Mesodermal cell (in vitro differentiated cells): ENCODE results near the gene PIAS4.

Experiments used
- H3K27ac ChIP-seq: 2 replicates; pipeline ENCODE4 v1.7.0; 2013; ENCODE audit warnings: mild to moderate bottlenecking, low read depth, low read length, moderate library complexity; ENCODE audit not compliant: severe bottlenecking
- H3K36me3 ChIP-seq: 2 replicates; pipeline ENCODE4 v1.7.1; 2013; ENCODE audit warnings: mild to moderate bottlenecking, low read length, moderate library complexity; ENCODE audit not compliant: control insufficient read depth, insufficient read depth
- H3K4me1 ChIP-seq: one replicate; pipeline ENCODE4 v1.7.1; 2013; ENCODE audit warnings: mild to moderate bottlenecking, low read length; ENCODE audit not compliant: insufficient read depth, control insufficient read depth, poor library complexity, severe bottlenecking
- H3K4me3 ChIP-seq: 2 replicates; pipeline ENCODE4 v1.7.0; 2013; ENCODE audit warnings: low read length, control low read depth, mild to moderate bottlenecking; ENCODE audit not compliant: insufficient read depth, poor library complexity, severe bottlenecking; ENCODE audit errors: extremely low read depth
- H3K9me3 ChIP-seq: 2 replicates; pipeline ENCODE4 v1.7.1; 2013; ENCODE audit warnings: mild to moderate bottlenecking, low read length, moderate library complexity; ENCODE audit not compliant: control insufficient read depth
- WGBS, 2 experiments: methylation state at CpG; one replicate each; pipeline ENCODE4 v1.1.5; 2013; ENCODE audit warnings: missing lambda C conversion rate in 2 of 2; ENCODE audit not compliant: insufficient coverage in 2 of 2; 5-methylcytosine and 5-hydroxymethylcytosine counted together

PIAS4 gene

GRCh38 chr19:4037301-4037949, 29.9 kb downstream of the PIAS4 start:
- Histone ChIP-seq H3K27ac (no peak overlapping the region), H3K4me3 (no peak overlapping the region), H3K9me3 (no peaks in the 10 kb centered on the region), H3K36me3 (peaks cover 59% of the 10 kb centered on the region), H3K4me1 (no peaks in the 10 kb centered on the region)
- WGBS, 2 experiments = 96% methylated on average over 41 to 52 of the region's 54 CpGs

- Histone ChIP-seq H3K27ac (no peak overlapping the region), H3K36me3 (peaks cover 65% of the 10 kb centered on the region), H3K9me3 (no peaks in the 10 kb centered on the region), H3K4me3 (no peak overlapping the region), H3K4me1 (no peaks in the 10 kb centered on the region)
- WGBS, 2 experiments = 96 to 97% methylated on average over 17 to 22 of the region's 33 CpGs
These were observed 30.5 kb downstream of the PIAS4 start for GRCh38 chr19:4038057-4038456.

- Histone ChIP-seq H3K4me3 (no peak overlapping the region), H3K27ac (peak overlapping the region; percentile 29)
These were observed 31.3 kb downstream of the PIAS4 start for GRCh38 chr19:4038661-4039423.

GRCh38 chr19:4042064-4042730, 34.7 kb downstream of the PIAS4 start:
- Histone ChIP-seq H3K9me3 (no peaks in the 10 kb centered on the region), H3K36me3 (peaks cover 49% of the 10 kb centered on the region), H3K4me1 (no peaks in the 10 kb centered on the region), H3K4me3 (no peak overlapping the region), H3K27ac (peak overlapping the region; percentile 10)
- 96 to 97% methylated on average over 13 of the region's 14 CpGs for WGBS, 2 experiments

More at GRCh38 chr19:4038661-4039423, 31.3 kb downstream of the PIAS4 start:
- H3K36me3 ChIP-seq = peaks cover 62% of the 10 kb centered on the region
- no peaks in the 10 kb centered on the region for H3K9me3 ChIP-seq
- 95% methylated on average over 26 to 27 of the region's 40 CpGs for WGBS, 2 experiments
- H3K4me1 ChIP-seq = no peaks in the 10 kb centered on the region

GRCh38 chr19:4042731-4043082, 35.2 kb downstream of the PIAS4 start:
- no peaks in the 10 kb centered on the region for H3K4me1 ChIP-seq
- H3K27ac ChIP-seq = no peak overlapping the region
- 88 to 90% methylated on average over 12 to 14 of the region's 14 CpGs for WGBS, 2 experiments
- H3K9me3 ChIP-seq = no peaks in the 10 kb centered on the region
- H3K36me3 ChIP-seq = peaks cover 44% of the 10 kb centered on the region
- H3K4me3 ChIP-seq = no peak overlapping the region

GRCh38 chr19:4043401-4043800, 35.9 kb downstream of the PIAS4 start:
- no peaks in the 10 kb centered on the region for H3K4me1 ChIP-seq
- WGBS, 2 experiments = 81 to 100% methylated on average over 1 to 3 of the region's 11 CpGs
- H3K9me3 ChIP-seq = no peaks in the 10 kb centered on the region
- no peak overlapping the region for H3K27ac ChIP-seq
- peaks cover 45% of the 10 kb centered on the region for H3K36me3 ChIP-seq
- no peak overlapping the region for H3K4me3 ChIP-seq

- H3K9me3 ChIP-seq = no peaks in the 10 kb centered on the region
- H3K27ac ChIP-seq = no peak overlapping the region
- no peak overlapping the region for H3K4me3 ChIP-seq
- no peaks in the 10 kb centered on the region for H3K4me1 ChIP-seq
- H3K36me3 ChIP-seq = peaks cover 46% of the 10 kb centered on the region
- WGBS, 2 experiments = 95 to 97% methylated on average over 11 to 16 of the region's 31 CpGs
These were observed 36.6 kb downstream of the PIAS4 start for GRCh38 chr19:4043966-4044715.

GRCh38 chr19:4044990-4045465, 37.5 kb downstream of the PIAS4 start:
- no peak overlapping the region for H3K27ac ChIP-seq

GRCh38 chr19:4045597-4046361, 38.2 kb downstream of the PIAS4 start:
- H3K4me1 ChIP-seq = no peaks in the 10 kb centered on the region
- no peaks in the 10 kb centered on the region for H3K9me3 ChIP-seq
- WGBS, 2 experiments = 97 to 98% methylated on average over 21 to 23 of the region's 32 CpGs
- H3K27ac ChIP-seq = no peak overlapping the region
- H3K4me3 ChIP-seq = no peak overlapping the region
- H3K36me3 ChIP-seq = peaks cover 54% of the 10 kb centered on the region

More at GRCh38 chr19:4044990-4045465, 37.5 kb downstream of the PIAS4 start:
- Histone ChIP-seq H3K9me3 (no peaks in the 10 kb centered on the region), H3K4me1 (no peaks in the 10 kb centered on the region), H3K4me3 (no peak overlapping the region), H3K36me3 (peaks cover 48% of the 10 kb centered on the region)
- WGBS, 2 experiments = 88 to 89% methylated on average over 12 to 17 of the region's 21 CpGs

GRCh38 chr19:4046362-4046691, 38.8 kb downstream of the PIAS4 start:
- WGBS, 2 experiments = no CpG with 5 or more reads among the region's 7 CpGs
- Histone ChIP-seq H3K4me1 (no peaks in the 10 kb centered on the region), H3K36me3 (peaks cover 51% of the 10 kb centered on the region), H3K4me3 (no peak overlapping the region), H3K27ac (no peak overlapping the region), H3K9me3 (no peaks in the 10 kb centered on the region)
